Mesothelial cell of epicardium (in vitro differentiated cells): ENCODE data around the gene GRAMD4. TPM values are rescaled to one million over a fixed set of nuclear protein-coding genes. Genes with fewer than 3 reads are reported as not detected.

ENCODE experiments used
- DNase-seq, 2 experiments: peaks; one replicate each; pipeline ENCODE4 v3.0.0; 2021; ENCODE audit warnings: low spot score in 2 of 2; ENCODE audit not compliant: unreplicated experiment in 2 of 2
- H3K27ac Mint-ChIP-seq: 2 replicates; pipeline ENCODE4 v1.8.0; 2021; ENCODE audit warnings: mixed read lengths
- H3K27me3 Mint-ChIP-seq: 2 replicates; pipeline ENCODE4 v1.8.0; 2021; ENCODE audit warnings: low read depth, mixed read lengths
- H3K36me3 Mint-ChIP-seq: 2 replicates; pipeline ENCODE4 v1.8.0; 2021; ENCODE audit warnings: mixed read lengths
- H3K4me1 Mint-ChIP-seq: 2 replicates; pipeline ENCODE4 v1.8.0; 2021; ENCODE audit warnings: mixed read lengths
- H3K4me3 Mint-ChIP-seq: 2 replicates; pipeline ENCODE4 v1.8.0; 2021; ENCODE audit warnings: mild to moderate bottlenecking, moderate library complexity, mixed read lengths
- H3K9me3 Mint-ChIP-seq: 2 replicates; pipeline ENCODE4 v1.8.0; 2021; ENCODE audit warnings: mixed read lengths
- CTCF ChIP-seq: fragments of 200-600 bp; sonication (generic); IDR thresholded peaks from one replicate; pipeline ENCODE4 v1.5.0; 2021; ENCODE audit warnings: antibody characterized with exemption; ENCODE audit not compliant: unreplicated experiment
- total RNA-seq: library from RNA; stranded (reverse); gene quantifications from 3 replicates; pipeline ENCODE4 v1.2.1, GENCODE V29; 2021

GRAMD4 gene
- total RNA-seq: 58.3 to 63.0 TPM (median 60.5 TPM) in 3 replicates

- no peaks in the 10 kb centered on the region for H3K27me3 Mint-ChIP-seq
- peak within 1 kb of the TSS; percentile 93 for H3K27ac Mint-ChIP-seq
- H3K4me3 Mint-ChIP-seq: peak within 1 kb of the TSS; percentile 13
- peaks cover 23% of the 10 kb centered on the region for H3K4me1 Mint-ChIP-seq
- no peaks in the 10 kb centered on the region for H3K9me3 Mint-ChIP-seq
- no peak for DNase-seq
- TF ChIP-seq CTCF: no peak
- no peaks in the 10 kb centered on the region for H3K36me3 Mint-ChIP-seq
Measured at GRCh38 chr22:46619830-46620501, at the start of gene GRAMD4. GRAMD4 (plus strand) TSS chr22:46620386; CDS start chr22:46626800, 6,414 bp downstream.

GRCh38 chr22:46571642-46572250 is 48.4 kb upstream of the GRAMD4 start:
- Mint-ChIP-seq H3K27ac (no peak overlapping the region), H3K36me3 (no peaks in the 10 kb centered on the region), H3K9me3 (peaks cover 12% of the 10 kb centered on the region), H3K4me1 (peaks cover 13% of the 10 kb centered on the region), H3K27me3 (peaks cover 3% of the 10 kb centered on the region), H3K4me3 (no peak overlapping the region)
- DNase-seq: no peak
- no peak for TF ChIP-seq CTCF

GRCh38 chr22:46572911-46573780 is 47.0 kb upstream of the GRAMD4 start:
- peaks cover 3% of the 10 kb centered on the region for H3K27me3 Mint-ChIP-seq
- TF ChIP-seq CTCF: no peak
- peak in 1 of 2 experiments; percentile 14 for DNase-seq
- H3K27ac Mint-ChIP-seq: no peak overlapping the region
- H3K4me1 Mint-ChIP-seq: peaks cover 18% of the 10 kb centered on the region
- no peaks in the 10 kb centered on the region for H3K36me3 Mint-ChIP-seq
- H3K4me3 Mint-ChIP-seq: no peak overlapping the region
- peaks cover 12% of the 10 kb centered on the region for H3K9me3 Mint-ChIP-seq

GRCh38 chr22:46573781-46574437 is 46.3 kb upstream of the GRAMD4 start:
- H3K27ac Mint-ChIP-seq: no peak overlapping the region
- peaks cover 3% of the 10 kb centered on the region for H3K27me3 Mint-ChIP-seq
- peaks cover 12% of the 10 kb centered on the region for H3K9me3 Mint-ChIP-seq
- peaks cover 26% of the 10 kb centered on the region for H3K4me1 Mint-ChIP-seq
- H3K4me3 Mint-ChIP-seq: no peak overlapping the region
- no peak for DNase-seq
- TF ChIP-seq CTCF: no peak
- H3K36me3 Mint-ChIP-seq: no peaks in the 10 kb centered on the region

- Mint-ChIP-seq H3K27ac (no peak overlapping the region), H3K4me1 (peaks cover 32% of the 10 kb centered on the region), H3K27me3 (peaks cover 3% of the 10 kb centered on the region), H3K9me3 (peaks cover 12% of the 10 kb centered on the region), H3K4me3 (peak overlapping the region; percentile 75), H3K36me3 (no peaks in the 10 kb centered on the region)
- no peak for TF ChIP-seq CTCF
- peak in 1 of 2 experiments; percentile 15 for DNase-seq
Measured at GRCh38 chr22:46574438-46574992, 45.7 kb upstream of the GRAMD4 start.
